Ovary (tissue), 9 donors: ENCODE measurements around the gene TRIM10. TPM values are rescaled to one million over a fixed set of nuclear protein-coding genes. Genes with fewer than 3 reads are reported as not detected.

Experiments
- DNase-seq, 5 donors: peaks; one replicate each; pipeline ENCODE4 v3.0.0-alpha.2; 2019 to 2020
- H3K27ac ChIP-seq, 2 donors: fragments of 200-600 bp; one replicate each; pipeline versions ENCODE4 v1.5.1 to v1.8.0; 2019 to 2022
- H3K27me3 ChIP-seq: fragments of 200-600 bp; one replicate; pipeline ENCODE4 v1.8.0; 2022
- H3K36me3 ChIP-seq: fragments of 200-600 bp; sonication (generic); one replicate; pipeline ENCODE4 v1.5.1; 2019
- H3K4me1 ChIP-seq: one replicate; pipeline ENCODE4 v1.8.1; 2013; ENCODE audit warnings: mild to moderate bottlenecking, moderate library complexity; ENCODE audit not compliant: insufficient read depth
- H3K4me3 ChIP-seq: fragments of 200-600 bp; sonication (generic); one replicate; pipeline ENCODE4 v1.5.1; 2017
- H3K9me3 ChIP-seq, 2 donors: fragments of 200-600 bp in 1 of 2; sonication (generic) in 1 of 2; one replicate each; pipeline versions ENCODE4 v1.5.1 to v1.8.1; 2013 to 2019; ENCODE audit warnings: mild to moderate bottlenecking in 1 of 2, moderate library complexity in 1 of 2
- CTCF ChIP-seq, 3 donors: fragments of 450-650 bp in 2 of 3; fragments of 200-600 bp in 1 of 3; IDR thresholded peaks; one replicate each; pipeline versions ENCODE4 v1.5.1 to v1.8.0; 2016 to 2022; ENCODE audit warnings: antibody characterized with exemption in 3 of 3, mild to moderate bottlenecking in 1 of 3
- EP300 ChIP-seq: sonication (generic); formaldehyde crosslinking; IDR thresholded peaks from one replicate; pipeline ENCODE4 v1.6.1; 2017; ENCODE audit warnings: antibody characterized with exemption
- POLR2A ChIP-seq: fragments of 450-650 bp; IDR thresholded peaks from one replicate; pipeline ENCODE4 v1.6.1; 2017; ENCODE audit warnings: antibody characterized with exemption, mild to moderate bottlenecking, moderate library complexity
- WGBS, 3 donors: extraction: QIAGEN DNeasy Blood & Tissue Kit in 1 of 3; methylation state at CpG; one replicate each; pipeline versions ENCODE4 v1.1.5 to v1.1.7; 2013 to 2017; 5-methylcytosine and 5-hydroxymethylcytosine counted together
- intact Hi-C, 4 donors: fragments of 100-400 bp; cut with DNase I; formaldehyde crosslinking; loops; one replicate each; pipeline versions ENCODE4 v1.11.0 to v1.15.1; 2022 to 2023
- polyA plus RNA-seq, 2 donors: library from polyadenylated mRNA; stranded (reverse); fragments of 200-250 nt in 1 of 2; fragments of 350-450 nt in 1 of 2; fragmentation: Illumina TruSeq in 1 of 2; extraction: RNeasy Lipid Tissue Mini Kit (QIAGEN cat#74804) in 1 of 2; gene quantifications; one replicate each; pipeline ENCODE4 v1.2.3, GENCODE V29; 2013 to 2014
- total RNA-seq, 7 donors: library from RNA; depleted of rRNA in 2 of 7; stranded (reverse); fragments of >200 nt in 2 of 7; fragmentation: NEBNext Ultra II Directional in 3 of 7; extraction: Animal tissue kit (Norgen Biotek cat#: 25700) in 3 of 7; gene quantifications; one replicate each; pipeline versions ENCODE4 v1.1.0 to v1.2.4, GENCODE V29; 2016 to 2023
- donor health status: DM: no; HTN: no; CAD: no; lungs with moderate emphysema.
- donor health status: DM: no; HTN: no; CAD: no.
- donor health status: Bipolar disorder and iron deficiency.
- donor health status: DM: yes; HTN: yes; CAD: no.
- donor health status: DM: no; HTN: no; CAD: no.
- donor health status: DM: yes; HTN: yes; CAD: no.

The TRIM10 gene
- total and polyA plus RNA-seq, 9 donors = 0.10 TPM; not detected in 8

- no peaks in the 10 kb centered on the region for H3K27me3 ChIP-seq
- H3K36me3 ChIP-seq = no peaks in the 10 kb centered on the region
- peaks cover 9% of the 10 kb centered on the region for H3K4me1 ChIP-seq
- no peak for DNase-seq
- WGBS, 3 donors = 72 to 85% (median 78%) methylated on average over 7 of the region's 7 CpGs
- H3K9me3 ChIP-seq = no peaks in the 10 kb centered on the region
- TF ChIP-seq CTCF (IDR thresholded peaks at IDR 0.05) (no peak), POLR2A (no peak), EP300 (no peak)
- no peak overlapping the region for H3K4me3 ChIP-seq
- H3K27ac ChIP-seq = no peak overlapping the region
- intact Hi-C loops = no loop called here
These were observed 45.1 kb upstream of the TRIM10 start for GRCh38 chr6:30206152-30206551.

- DNase-seq = no peak
- Histone ChIP-seq H3K27me3 (no peaks in the 10 kb centered on the region), H3K4me1 (peaks cover 6% of the 10 kb centered on the region), H3K36me3 (no peaks in the 10 kb centered on the region), H3K9me3 (no peaks in the 10 kb centered on the region), H3K4me3 (no peak overlapping the region), H3K27ac (no peak overlapping the region)
- intact Hi-C loops = no loop called here
- 92 to 100% (median 100%) methylated on average over 1 of the region's 1 CpG for WGBS, 3 donors
- TF ChIP-seq POLR2A = no peak
- no peak for TF ChIP-seq EP300
- no peak for TF ChIP-seq CTCF (IDR thresholded peaks at IDR 0.05)
These were observed 43.1 kb upstream of the TRIM10 start for GRCh38 chr6:30204116-30204515.

GRCh38 chr6:30202366-30202765 lies 41.4 kb upstream of the TRIM10 start:
- Histone ChIP-seq H3K4me1 (peaks cover 2% of the 10 kb centered on the region), H3K36me3 (no peaks in the 10 kb centered on the region), H3K27me3 (no peaks in the 10 kb centered on the region), H3K27ac (no peak overlapping the region), H3K4me3 (no peak overlapping the region), H3K9me3 (no peaks in the 10 kb centered on the region)
- no peak for DNase-seq
- WGBS, 3 donors = 92 to 97% (median 93%) methylated on average over 4 of the region's 4 CpGs
- intact Hi-C loops = no loop called here
- TF ChIP-seq CTCF (IDR thresholded peaks at IDR 0.05) (no peak), EP300 (no peak), POLR2A (no peak)

GRCh38 chr6:30200551-30201281 lies 39.7 kb upstream of the TRIM10 start:
- TF ChIP-seq CTCF (IDR thresholded peaks at IDR 0.05) = no peak
- TF ChIP-seq EP300 = no peak
- no peak for TF ChIP-seq POLR2A
- Histone ChIP-seq H3K27ac (no peak overlapping the region), H3K4me3 (no peak overlapping the region), H3K4me1 (no peaks in the 10 kb centered on the region), H3K27me3 (no peaks in the 10 kb centered on the region), H3K36me3 (no peaks in the 10 kb centered on the region), H3K9me3 (no peaks in the 10 kb centered on the region)
- intact Hi-C loops = no loop called here
- DNase-seq = no peak
- 81 to 85% (median 82%) methylated on average over 6 of the region's 6 CpGs for WGBS, 3 donors
